H54 (cell line): ENCODE measurements around the gene PREB.

Experiments
- DNase-seq: peaks from one replicate; pipeline ENCODE4 v3.0.0; 2011; ENCODE audit warnings: low spot score, mixed read lengths; ENCODE audit not compliant: insufficient read length
- FAIRE-seq: peaks from 3 replicates; lab custom pipeline; 2011; peaks lifted over from hg19 to GRCh38; lab: Jason Lieb, UNC
- POLR2A ChIP-seq: IDR thresholded peaks from 2 replicates; pipeline ENCODE4 v1.6.1; 2011; ENCODE audit warnings: low read depth, mild to moderate bottlenecking, low read length

The PREB gene

GRCh38 chr2:27088634-27089033 lies 45.8 kb downstream of the PREB start:
- no peak for FAIRE-seq
- no peak for TF ChIP-seq POLR2A
- DNase-seq, result no peak

- DNase-seq (no peak), FAIRE-seq (no peak)
- no peak for TF ChIP-seq POLR2A
Observed at GRCh38 chr2:27087823-27088410, 46.5 kb downstream of the PREB start.

- DNase-seq, result peak; percentile 74
- FAIRE-seq, result no peak
Observed at GRCh38 chr2:27086724-27087593, 47.5 kb downstream of the PREB start, which contains the start of gene KHK. KHK (plus strand) TSS chr2:27086772; CDS start chr2:27087260, 488 bp downstream.

GRCh38 chr2:27086090-27086723 lies 48.2 kb downstream of the PREB start:
- DNase-seq (peak; percentile 98), FAIRE-seq (no peak)
- peak; percentile 44; the same call in 1 of the 2 replicates for TF ChIP-seq POLR2A

More at GRCh38 chr2:27086724-27087593, 47.5 kb downstream of the PREB start, which contains the start of gene KHK:
- TF ChIP-seq POLR2A, result no peak

- peak; percentile 57 for DNase-seq
- FAIRE-seq, result no peak
- peak; percentile 42; the same call in 1 of the 2 replicates for TF ChIP-seq POLR2A
Observed at GRCh38 chr2:27085673-27086089, 48.8 kb downstream of the PREB start.

- no peak for FAIRE-seq
- no peak for TF ChIP-seq POLR2A
- DNase-seq, result no peak
Observed at GRCh38 chr2:27085062-27085672, 49.3 kb downstream of the PREB start.

GRCh38 chr2:27084297-27085061 lies 50.0 kb downstream of the PREB start:
- no peak for TF ChIP-seq POLR2A
- DNase-seq, result no peak
- FAIRE-seq, result no peak

GRCh38 chr2:27083410-27084296 lies 50.8 kb downstream of the PREB start:
- no peak for TF ChIP-seq POLR2A
- DNase-seq, result no peak
- no peak for FAIRE-seq

- TF ChIP-seq POLR2A, result no peak
- no peak for FAIRE-seq
- no peak for DNase-seq
Observed at GRCh38 chr2:27082773-27083409, 51.5 kb downstream of the PREB start.

GRCh38 chr2:27081984-27082772 lies 52.3 kb downstream of the PREB start:
- no peak for TF ChIP-seq POLR2A
- no peak for DNase-seq

More at GRCh38 chr2:27081984-27082772, 52.3 kb downstream of the PREB start:
- FAIRE-seq, result no peak
